Left lung (tissue), 10 donors: ENCODE results near the gene TMEM266. TPM values are rescaled to one million over a fixed set of nuclear protein-coding genes. Genes with fewer than 3 reads are reported as not detected.

ENCODE experiments used
- ATAC-seq: fragments of 200-7000 bp; cut with Tn5 transposase; one replicate; pipeline ENCODE4 v1.9.1; 2020; ENCODE audit warnings: moderate library complexity
- DNase-seq, 4 donors: peaks; one replicate each; pipeline ENCODE4 v3.0.0-alpha.2; 2013 to 2020
- H3K27ac ChIP-seq, 2 donors: fragments of 200-600 bp; sonication (generic) in 1 of 2; one replicate each; pipeline versions ENCODE4 v1.5.0 to v1.8.0; 2020 to 2021
- H3K27me3 ChIP-seq, 2 donors: fragments of 200-600 bp; sonication (generic) in 1 of 2; one replicate each; pipeline versions ENCODE4 v1.5.0 to v1.8.0; 2020 to 2021
- H3K36me3 ChIP-seq, 2 donors: fragments of 200-600 bp; sonication (generic) in 1 of 2; one replicate each; pipeline versions ENCODE4 v1.5.0 to v1.8.0; 2020 to 2021
- H3K4me1 ChIP-seq, 2 donors: fragments of 200-600 bp; one replicate each; pipeline ENCODE4 v1.8.0; 2021
- H3K4me3 ChIP-seq, 2 donors: fragments of 200-600 bp; sonication (generic) in 1 of 2; one replicate each; pipeline versions ENCODE4 v1.5.0 to v1.8.0; 2020 to 2021; ENCODE audit warnings: mild to moderate bottlenecking in 1 of 2
- H3K9me3 ChIP-seq, 2 donors: fragments of 200-600 bp; sonication (generic) in 1 of 2; one replicate each; pipeline versions ENCODE4 v1.5.0 to v1.8.0; 2020 to 2021
- intact Hi-C, 2 donors: fragments of 100-400 bp; cut with DNase I; formaldehyde crosslinking; loops; one replicate each; pipeline versions ENCODE4 v1.11.2 to v1.14.2; 2022
- polyA plus RNA-seq, 6 donors: library from polyadenylated mRNA; unstranded; fragments of 120-200 nt; gene quantifications; one replicate each; pipeline ENCODE4 v1.2.1, GENCODE V29; 2013; ENCODE audit not compliant: insufficient read length in 6 of 6
- total RNA-seq, 2 donors: library from RNA; stranded (reverse); fragmentation: NEBNext Ultra II Directional; extraction: Animal tissue kit (Norgen Biotek cat#: 25700); gene quantifications; one replicate each; pipeline ENCODE4 v1.2.1, GENCODE V29; 2021
- TF ChIP-seq, protein P1 (sequence below), 2 donors: fragments of 200-600 bp; sonication (generic) in 1 of 2; IDR thresholded peaks; one replicate each; pipeline versions ENCODE4 v1.5.0 to v1.8.0; 2021; ENCODE audit warnings: antibody characterized with exemption in 2 of 2
- donor health status: DM: no; HTN: yes; CAD: no.
- donor health status: DM: no; HTN: no; CAD: no.

The TMEM266 gene
- total and polyA plus RNA-seq, 8 donors: 1.1 to 2.9 (median 2.3) TPM

DNA sequence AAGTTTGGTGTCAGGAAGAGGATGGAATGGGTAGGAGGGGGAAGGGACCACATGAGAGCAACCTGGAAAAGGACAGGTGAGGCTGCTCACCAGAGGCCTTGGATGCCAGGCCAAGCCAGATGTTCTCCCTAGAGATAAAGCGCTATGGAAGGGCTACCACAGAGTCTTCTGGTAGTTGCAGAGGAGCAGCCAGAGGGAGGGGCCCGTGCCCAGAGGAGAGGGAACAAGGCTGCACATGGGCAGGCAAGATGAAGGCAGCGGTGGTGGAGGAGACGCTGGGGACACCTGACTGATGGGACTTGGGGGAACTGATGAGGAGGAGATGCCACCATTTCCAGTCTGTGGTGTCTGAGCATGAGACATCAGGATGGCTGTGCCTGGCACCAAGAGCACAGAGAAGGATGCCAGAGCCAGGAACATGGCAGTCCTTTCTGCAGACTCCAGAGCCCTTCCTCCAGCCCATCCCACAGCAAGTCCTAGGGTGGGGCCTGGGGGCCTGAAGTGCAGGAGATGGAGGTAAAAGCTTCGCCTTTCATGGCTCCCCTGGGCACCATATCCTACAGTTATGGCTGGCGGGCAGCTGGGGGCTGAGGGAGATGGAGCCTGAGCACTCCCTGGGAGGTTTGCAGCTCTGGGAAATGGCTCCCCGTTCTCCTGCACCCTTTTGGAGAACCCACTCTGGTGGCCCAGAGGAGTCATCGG, 148.4 kb downstream of the TMEM266 start:
- no peaks in the 10 kb centered on the region for H3K4me1 ChIP-seq
- DNase-seq (no peak), ATAC-seq (no peak)
- intact Hi-C loops: no loop called here
- H3K27ac ChIP-seq: no peak overlapping the region
- H3K36me3 ChIP-seq: peaks cover 0 to 63% of the 10 kb centered on the region in 2 donors
- no peaks in the 10 kb centered on the region for H3K9me3 ChIP-seq
- H3K4me3 ChIP-seq: no peak overlapping the region
- TF ChIP-seq, protein P1, sequence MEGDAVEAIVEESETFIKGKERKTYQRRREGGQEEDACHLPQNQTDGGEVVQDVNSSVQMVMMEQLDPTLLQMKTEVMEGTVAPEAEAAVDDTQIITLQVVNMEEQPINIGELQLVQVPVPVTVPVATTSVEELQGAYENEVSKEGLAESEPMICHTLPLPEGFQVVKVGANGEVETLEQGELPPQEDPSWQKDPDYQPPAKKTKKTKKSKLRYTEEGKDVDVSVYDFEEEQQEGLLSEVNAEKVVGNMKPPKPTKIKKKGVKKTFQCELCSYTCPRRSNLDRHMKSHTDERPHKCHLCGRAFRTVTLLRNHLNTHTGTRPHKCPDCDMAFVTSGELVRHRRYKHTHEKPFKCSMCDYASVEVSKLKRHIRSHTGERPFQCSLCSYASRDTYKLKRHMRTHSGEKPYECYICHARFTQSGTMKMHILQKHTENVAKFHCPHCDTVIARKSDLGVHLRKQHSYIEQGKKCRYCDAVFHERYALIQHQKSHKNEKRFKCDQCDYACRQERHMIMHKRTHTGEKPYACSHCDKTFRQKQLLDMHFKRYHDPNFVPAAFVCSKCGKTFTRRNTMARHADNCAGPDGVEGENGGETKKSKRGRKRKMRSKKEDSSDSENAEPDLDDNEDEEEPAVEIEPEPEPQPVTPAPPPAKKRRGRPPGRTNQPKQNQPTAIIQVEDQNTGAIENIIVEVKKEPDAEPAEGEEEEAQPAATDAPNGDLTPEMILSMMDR (IDR thresholded peaks at IDR 0.05): no peak
- H3K27me3 ChIP-seq: no peaks in the 10 kb centered on the region

DNA sequence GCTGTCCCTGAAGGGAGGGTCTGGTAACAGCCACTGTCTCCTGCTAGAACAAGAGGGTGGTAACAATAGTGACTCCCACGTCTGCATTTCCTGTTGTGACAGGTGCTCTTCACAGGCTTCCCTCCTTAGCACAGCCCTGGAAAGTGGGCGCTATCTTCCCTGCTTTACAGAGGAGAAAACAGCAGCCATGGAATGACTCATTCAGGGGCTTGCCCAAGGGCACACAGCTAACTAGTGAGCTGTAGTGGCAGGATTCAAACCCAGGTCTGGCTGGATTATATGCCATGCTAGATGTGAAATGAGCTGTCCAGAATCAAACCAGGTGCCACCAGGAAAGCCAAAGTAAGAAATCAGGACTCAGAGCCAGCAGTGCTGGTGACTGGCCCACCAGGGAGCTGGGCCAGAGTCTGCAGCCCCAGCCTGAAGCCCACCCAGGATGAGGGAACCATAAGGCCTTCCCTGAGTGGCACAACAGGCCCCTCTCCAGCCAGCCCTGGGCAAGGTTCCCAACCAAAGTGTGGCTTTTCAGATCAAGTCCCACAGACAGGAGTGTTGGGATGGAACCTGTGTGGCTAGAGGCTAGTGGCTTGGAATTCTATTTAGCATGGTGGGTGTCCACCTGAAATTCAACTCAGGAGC, 149.1 kb downstream of the TMEM266 start:
- intact Hi-C loops: no loop called here
- TF ChIP-seq, protein P1 (IDR thresholded peaks at IDR 0.05): no peak
- Histone ChIP-seq H3K9me3 (no peaks in the 10 kb centered on the region), H3K4me3 (no peak overlapping the region), H3K27me3 (no peaks in the 10 kb centered on the region), H3K36me3 (peaks cover 0 to 65% of the 10 kb centered on the region in 2 donors), H3K4me1 (no peaks in the 10 kb centered on the region), H3K27ac (no peak overlapping the region)
- no peak for DNase-seq
- no peak for ATAC-seq

GRCh38 chr15:76209523-76209922, 149.7 kb downstream of the TMEM266 start:
- no peak for DNase-seq
- TF ChIP-seq, protein P1 (IDR thresholded peaks at IDR 0.05): no peak
- Histone ChIP-seq H3K9me3 (no peaks in the 10 kb centered on the region), H3K4me1 (no peaks in the 10 kb centered on the region), H3K27me3 (no peaks in the 10 kb centered on the region), H3K27ac (no peak overlapping the region), H3K36me3 (peaks cover 0 to 65% of the 10 kb centered on the region in 2 donors), H3K4me3 (no peak overlapping the region)
- intact Hi-C loops: no loop called here
- ATAC-seq: no peak

DNA sequence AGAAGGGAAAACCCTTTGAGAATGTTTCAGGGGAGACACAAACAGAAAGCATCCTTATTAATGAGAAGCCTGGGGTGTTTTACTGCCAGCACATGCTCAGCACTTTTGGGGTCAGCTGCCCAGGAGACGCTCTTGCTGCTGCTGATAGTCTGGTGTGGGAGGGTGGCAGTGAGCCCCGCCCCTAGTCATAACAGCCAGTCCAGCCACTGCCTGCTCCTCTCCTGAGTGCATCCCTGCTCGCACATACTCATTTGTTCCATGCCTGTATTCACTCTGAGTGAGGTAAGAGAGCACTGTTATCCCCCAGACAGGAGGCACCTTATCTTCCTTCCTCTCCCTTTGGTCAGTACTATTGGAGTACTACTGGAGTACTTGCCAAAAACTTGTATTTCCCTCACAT, 150.2 kb downstream of the TMEM266 start:
- no peaks in the 10 kb centered on the region for H3K4me1 ChIP-seq
- intact Hi-C loops: no loop called here
- DNase-seq (no peak), ATAC-seq (no peak)
- H3K27me3 ChIP-seq: no peaks in the 10 kb centered on the region
- TF ChIP-seq, protein P1 (IDR thresholded peaks at IDR 0.05): no peak
- H3K4me3 ChIP-seq: no peak overlapping the region
- no peak overlapping the region for H3K27ac ChIP-seq
- H3K9me3 ChIP-seq: no peaks in the 10 kb centered on the region
- H3K36me3 ChIP-seq: peaks cover 0 to 68% of the 10 kb centered on the region in 2 donors

GRCh38 chr15:76215634-76216033, 155.8 kb downstream of the TMEM266 start:
- TF ChIP-seq, protein P1 (IDR thresholded peaks at IDR 0.05): no peak
- H3K4me1 ChIP-seq: no peaks in the 10 kb centered on the region
- DNase-seq (no peak), ATAC-seq (no peak)
- intact Hi-C loops: no loop called here
- H3K9me3 ChIP-seq: no peaks in the 10 kb centered on the region
- H3K36me3 ChIP-seq: peaks cover 0 to 65% of the 10 kb centered on the region in 2 donors
- H3K4me3 ChIP-seq: no peak overlapping the region
- no peak overlapping the region for H3K27ac ChIP-seq
- no peaks in the 10 kb centered on the region for H3K27me3 ChIP-seq
